GM23338 (cell line): ENCODE data around the gene FGFRL1. TPM values are rescaled to one million over a fixed set of nuclear protein-coding genes. Genes with fewer than 3 reads are reported as not detected.

Source experiments
- ATAC-seq: fragments of 200-7000 bp; cut with Tn5 transposase; 3 replicates; pipeline ENCODE4 v1.9.1; 2020
- DNase-seq: peaks from one replicate; pipeline ENCODE4 v3.0.0-alpha.2; 2015; ENCODE audit warnings: low spot score
- H2AFZ ChIP-seq: fragments of 200-600 bp; sonication (generic); 2 replicates; pipeline ENCODE4 v1.8.0; 2016; ENCODE audit warnings: antibody characterized with exemption, mild to moderate bottlenecking, moderate library complexity
- H3F3A ChIP-seq: fragments of 200-600 bp; sonication (generic); replicated peaks from 2 replicates; pipeline ENCODE4 v1.8.0; 2017; ENCODE audit warnings: antibody characterized with exemption, mixed run types, low read depth
- H3K27ac ChIP-seq: fragments of 200-600 bp; sonication (generic); 2 replicates; pipeline ENCODE4 v1.6.1; 2016; ENCODE audit warnings: low read depth
- H3K27me3 ChIP-seq: fragments of 200-600 bp; sonication (generic); 2 replicates; pipeline ENCODE4 v1.8.0; 2016; ENCODE audit warnings: mild to moderate bottlenecking, mixed run types, moderate library complexity; ENCODE audit not compliant: insufficient read depth
- H3K36me3 ChIP-seq: fragments of 200-600 bp; sonication (generic); 2 replicates; pipeline ENCODE4 v1.8.0; 2016; ENCODE audit warnings: mild to moderate bottlenecking; ENCODE audit not compliant: insufficient read depth
- H3K4me1 ChIP-seq: fragments of 200-600 bp; sonication (generic); 2 replicates; pipeline ENCODE4 v1.8.0; 2016; ENCODE audit warnings: mild to moderate bottlenecking, moderate library complexity; ENCODE audit not compliant: insufficient read depth
- H3K4me2 ChIP-seq: fragments of 200-600 bp; sonication (generic); 2 replicates; pipeline ENCODE4 v1.7.1; 2017; ENCODE audit warnings: mixed run types
- H3K4me3 ChIP-seq: fragments of 200-600 bp; sonication (generic); 2 replicates; pipeline ENCODE4 v1.6.1; 2016; ENCODE audit warnings: mixed run types
- H3K79me2 ChIP-seq: fragments of 200-600 bp; sonication (generic); replicated peaks from 2 replicates; pipeline ENCODE4 v1.8.0; 2017; ENCODE audit warnings: mild to moderate bottlenecking; ENCODE audit not compliant: insufficient read depth
- H3K9me2 ChIP-seq: fragments of 200-600 bp; sonication (generic); 2 replicates; pipeline ENCODE4 v1.8.0; 2017; ENCODE audit not compliant: insufficient read depth
- H4K20me1 ChIP-seq: fragments of 200-600 bp; sonication (generic); replicated peaks from 2 replicates; pipeline ENCODE4 v1.8.0; 2017; ENCODE audit warnings: mild to moderate bottlenecking; ENCODE audit not compliant: insufficient read depth
- H3K27ac Mint-ChIP-seq: 2 replicates; pipeline ENCODE4 v1.8.0; 2020; ENCODE audit warnings: inconsistent platforms, mild to moderate bottlenecking, moderate library complexity, mixed read lengths
- H3K27me3 Mint-ChIP-seq: 3 replicates; pipeline ENCODE4 v1.8.0; 2022; ENCODE audit warnings: low read depth, mild to moderate bottlenecking, moderate library complexity, mixed read lengths, inconsistent platforms; ENCODE audit not compliant: insufficient read depth, poor library complexity
- H3K36me3 Mint-ChIP-seq: 3 replicates; pipeline ENCODE4 v1.8.0; 2021; ENCODE audit warnings: low read depth, mild to moderate bottlenecking, inconsistent platforms, moderate library complexity, mixed read lengths
- H3K4me1 Mint-ChIP-seq: 3 replicates; pipeline ENCODE4 v1.8.0; 2020; ENCODE audit warnings: mild to moderate bottlenecking, inconsistent platforms, mixed read lengths
- H3K4me3 Mint-ChIP-seq: 3 replicates; pipeline ENCODE4 v1.8.0; 2021; ENCODE audit warnings: moderate library complexity, mild to moderate bottlenecking, inconsistent platforms, mixed read lengths
- H3K9me3 Mint-ChIP-seq: 3 replicates; pipeline ENCODE4 v1.8.0; 2020; ENCODE audit warnings: moderate library complexity, mild to moderate bottlenecking, inconsistent platforms, mixed read lengths
- CREB1 ChIP-seq: fragments of 250-450 bp; sonication (Bioruptor Pico); IDR thresholded peaks from 2 replicates; pipeline ENCODE4 v1.5.0; 2020; ENCODE audit warnings: low read depth, mild to moderate bottlenecking, moderate library complexity
- EZH2phosphoT487 ChIP-seq: fragments of 200-600 bp; sonication (generic); IDR thresholded peaks from one replicate; pipeline ENCODE4 v1.8.1; 2018; ENCODE audit warnings: antibody characterized with exemption; ENCODE audit not compliant: unreplicated experiment
- JUNB ChIP-seq: IDR thresholded peaks from one replicate; pipeline ENCODE4 v1.6.1; 2016; ENCODE audit warnings: antibody characterized with exemption; ENCODE audit not compliant: unreplicated experiment
- NANOG ChIP-seq: IDR thresholded peaks from 2 replicates; pipeline ENCODE4 v1.6.1; 2016; ENCODE audit warnings: antibody characterized with exemption, borderline replicate concordance
- POLR2AphosphoS5 ChIP-seq: IDR thresholded peaks from 2 replicates; pipeline ENCODE4 v1.6.1; 2016; ENCODE audit warnings: antibody characterized with exemption, low read depth
- STAT1 ChIP-seq: IDR thresholded peaks from one replicate; pipeline ENCODE4 v1.6.1; 2016; ENCODE audit warnings: antibody characterized with exemption; ENCODE audit not compliant: unreplicated experiment
- ZNF114 ChIP-seq: fragments of 250-450 bp; sonication (Bioruptor Pico); IDR thresholded peaks from 2 replicates; pipeline ENCODE4 v1.5.0; 2020; ENCODE audit warnings: mild to moderate bottlenecking, moderate library complexity
- ZNF331 ChIP-seq: fragments of 250-450 bp; sonication (Bioruptor Pico); IDR thresholded peaks from 2 replicates; pipeline ENCODE4 v1.5.0; 2020; ENCODE audit warnings: low read depth, mild to moderate bottlenecking, moderate library complexity
- polyA plus RNA-seq: library from polyadenylated mRNA; unstranded; fragments of >200 nt; fragmentation: Nextera tagmentation; extraction: Ambion mirVana; gene quantifications from 2 replicates; pipeline ENCODE4 v1.2.1, GENCODE V29; 2016
- total RNA-seq: library from RNA; depleted of rRNA; stranded (reverse); fragments of >200 nt; shearing (Covaris generic); gene quantifications from 2 replicates; pipeline ENCODE4 v1.2.3, GENCODE V29; 2014
- TF ChIP-seq, protein P1 (sequence below): IDR thresholded peaks from 2 replicates; pipeline ENCODE4 v1.6.1; 2016; ENCODE audit warnings: antibody characterized with exemption
- TF ChIP-seq, protein P2 (sequence below): fragments of 250-450 bp; sonication (Bioruptor Pico); IDR thresholded peaks from 2 replicates; pipeline ENCODE4 v1.5.0; 2020; ENCODE audit warnings: mild to moderate bottlenecking, moderate library complexity
- TF ChIP-seq, protein P3 (sequence below), 2 experiments: fragments of 200-600 bp in 1 of 2; sonication (generic) in 1 of 2; conservative IDR thresholded peaks; 2 replicates each; pipeline versions ENCODE4 v1.5.1 to v1.6.1; 2016 to 2017; ENCODE audit warnings: antibody characterized with exemption in 2 of 2, low read depth in 2 of 2, mild to moderate bottlenecking in 2 of 2, moderate library complexity in 1 of 2

The FGFRL1 gene
- total and polyA plus RNA-seq, 2 experiments from 2014 or later = 7.0 to 35.8 TPM

DNA sequence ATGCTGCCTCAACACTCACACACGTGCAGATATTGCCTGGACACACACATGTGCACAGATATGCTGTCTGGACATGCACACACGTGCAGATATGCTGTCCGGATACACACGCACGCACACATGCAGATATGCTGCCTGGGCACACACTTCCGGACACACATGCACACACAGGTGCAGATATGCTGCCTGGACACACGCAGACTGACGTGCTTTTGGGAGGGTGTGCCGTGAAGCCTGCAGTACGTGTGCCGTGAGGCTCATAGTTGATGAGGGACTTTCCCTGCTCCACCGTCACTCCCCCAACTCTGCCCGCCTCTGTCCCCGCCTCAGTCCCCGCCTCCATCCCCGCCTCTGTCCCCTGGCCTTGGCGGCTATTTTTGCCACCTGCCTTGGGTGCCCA, 14.7 kb downstream of the FGFRL1 start:
- Histone ChIP-seq H3K4me3 (no peak overlapping the region), H3K4me1 (no peaks in the 10 kb centered on the region), H3K4me2 (no peak overlapping the region), H2AFZ (no peak overlapping the region), H3K79me2 (no peaks in the 10 kb centered on the region), H3K27me3 (no peaks in the 10 kb centered on the region), H3F3A (no peaks in the 10 kb centered on the region), H3K36me3 (no peaks in the 10 kb centered on the region; the same call in 1 of the 2 replicates), H3K27ac (no peak overlapping the region), H3K9me2 (no peaks in the 10 kb centered on the region), H4K20me1 (no peaks in the 10 kb centered on the region; the same call in 1 of the 2 replicates)
- H3K9me3 Mint-ChIP-seq = no peaks in the 10 kb centered on the region; the same call in 2 of the 3 replicates
- ATAC-seq (peak; percentile 30), DNase-seq (no peak)
- TF ChIP-seq STAT1 (no peak), JUNB (no peak), ZNF331 (CRISPR knock-in tag) (no peak), CREB1 (CRISPR knock-in tag) (no peak), NANOG (no peak), POLR2AphosphoS5 (no peak), EZH2phosphoT487 (no peak)
- TF ChIP-seq, protein P1, sequence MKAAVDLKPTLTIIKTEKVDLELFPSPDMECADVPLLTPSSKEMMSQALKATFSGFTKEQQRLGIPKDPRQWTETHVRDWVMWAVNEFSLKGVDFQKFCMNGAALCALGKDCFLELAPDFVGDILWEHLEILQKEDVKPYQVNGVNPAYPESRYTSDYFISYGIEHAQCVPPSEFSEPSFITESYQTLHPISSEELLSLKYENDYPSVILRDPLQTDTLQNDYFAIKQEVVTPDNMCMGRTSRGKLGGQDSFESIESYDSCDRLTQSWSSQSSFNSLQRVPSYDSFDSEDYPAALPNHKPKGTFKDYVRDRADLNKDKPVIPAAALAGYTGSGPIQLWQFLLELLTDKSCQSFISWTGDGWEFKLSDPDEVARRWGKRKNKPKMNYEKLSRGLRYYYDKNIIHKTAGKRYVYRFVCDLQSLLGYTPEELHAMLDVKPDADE = no peak
- peaks cover 4% of the 10 kb centered on the region; the same call in 1 of the 3 replicates for H3K4me1 Mint-ChIP-seq
- H3K4me3 Mint-ChIP-seq = no peak overlapping the region
- peaks cover 8% of the 10 kb centered on the region for H3K27me3 Mint-ChIP-seq
- H3K36me3 Mint-ChIP-seq = peaks cover 13% of the 10 kb centered on the region
- H3K27ac Mint-ChIP-seq = no peak overlapping the region; the same call in 1 of the 2 replicates

DNA sequence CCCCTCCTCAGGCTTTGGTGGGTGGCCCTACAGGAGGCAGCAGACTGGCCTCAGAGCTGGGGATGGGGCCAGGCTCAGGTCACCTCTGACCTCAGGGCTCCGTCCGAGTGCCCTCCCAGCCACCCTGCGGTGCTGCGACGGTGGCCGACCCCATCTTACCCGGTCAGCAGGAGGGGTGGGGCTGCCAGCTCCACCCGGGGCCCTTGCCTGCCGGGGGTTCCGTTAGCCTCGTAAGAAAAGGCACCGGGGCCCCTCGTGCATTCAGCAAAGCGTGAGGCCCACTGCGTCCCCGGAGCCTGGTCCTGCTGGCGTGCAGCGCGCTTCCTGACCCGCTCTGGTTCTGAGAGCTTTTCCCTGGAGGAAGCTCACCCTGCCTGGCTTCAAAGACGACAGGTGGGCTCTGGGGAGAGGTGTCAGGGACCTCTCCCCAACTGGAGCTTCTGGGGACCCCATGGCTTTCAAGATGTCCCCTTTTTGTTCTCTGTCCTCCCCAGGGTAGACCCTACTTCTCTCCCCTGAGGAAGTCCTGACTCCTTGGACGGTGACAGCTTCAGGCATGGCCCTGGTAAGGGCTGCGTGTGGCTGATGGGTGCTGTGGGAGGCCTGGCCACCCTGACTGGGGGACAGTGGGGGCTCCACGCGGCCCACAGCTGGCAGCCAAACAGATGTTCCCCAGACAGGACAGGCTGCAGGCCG, 15.9 kb downstream of the FGFRL1 start:
- Histone ChIP-seq H3F3A (no peaks in the 10 kb centered on the region), H3K4me1 (no peaks in the 10 kb centered on the region), H3K36me3 (no peaks in the 10 kb centered on the region; the same call in 1 of the 2 replicates), H3K4me3 (no peak overlapping the region), H4K20me1 (no peaks in the 10 kb centered on the region; the same call in 1 of the 2 replicates), H3K27me3 (no peaks in the 10 kb centered on the region), H3K9me2 (no peaks in the 10 kb centered on the region), H3K79me2 (no peaks in the 10 kb centered on the region), H3K4me2 (no peak overlapping the region), H3K27ac (no peak overlapping the region), H2AFZ (no peak overlapping the region)
- no peak overlapping the region for H3K27ac Mint-ChIP-seq
- DNase-seq = no peak
- peaks cover 4% of the 10 kb centered on the region; the same call in 1 of the 3 replicates for H3K4me1 Mint-ChIP-seq
- H3K9me3 Mint-ChIP-seq = no peaks in the 10 kb centered on the region; the same call in 2 of the 3 replicates
- H3K4me3 Mint-ChIP-seq = no peak overlapping the region
- no peak for ATAC-seq
- H3K36me3 Mint-ChIP-seq = peaks cover 13% of the 10 kb centered on the region
- peaks cover 8% of the 10 kb centered on the region for H3K27me3 Mint-ChIP-seq
- no peak for TF ChIP-seq EZH2phosphoT487
- TF ChIP-seq, protein P2, sequence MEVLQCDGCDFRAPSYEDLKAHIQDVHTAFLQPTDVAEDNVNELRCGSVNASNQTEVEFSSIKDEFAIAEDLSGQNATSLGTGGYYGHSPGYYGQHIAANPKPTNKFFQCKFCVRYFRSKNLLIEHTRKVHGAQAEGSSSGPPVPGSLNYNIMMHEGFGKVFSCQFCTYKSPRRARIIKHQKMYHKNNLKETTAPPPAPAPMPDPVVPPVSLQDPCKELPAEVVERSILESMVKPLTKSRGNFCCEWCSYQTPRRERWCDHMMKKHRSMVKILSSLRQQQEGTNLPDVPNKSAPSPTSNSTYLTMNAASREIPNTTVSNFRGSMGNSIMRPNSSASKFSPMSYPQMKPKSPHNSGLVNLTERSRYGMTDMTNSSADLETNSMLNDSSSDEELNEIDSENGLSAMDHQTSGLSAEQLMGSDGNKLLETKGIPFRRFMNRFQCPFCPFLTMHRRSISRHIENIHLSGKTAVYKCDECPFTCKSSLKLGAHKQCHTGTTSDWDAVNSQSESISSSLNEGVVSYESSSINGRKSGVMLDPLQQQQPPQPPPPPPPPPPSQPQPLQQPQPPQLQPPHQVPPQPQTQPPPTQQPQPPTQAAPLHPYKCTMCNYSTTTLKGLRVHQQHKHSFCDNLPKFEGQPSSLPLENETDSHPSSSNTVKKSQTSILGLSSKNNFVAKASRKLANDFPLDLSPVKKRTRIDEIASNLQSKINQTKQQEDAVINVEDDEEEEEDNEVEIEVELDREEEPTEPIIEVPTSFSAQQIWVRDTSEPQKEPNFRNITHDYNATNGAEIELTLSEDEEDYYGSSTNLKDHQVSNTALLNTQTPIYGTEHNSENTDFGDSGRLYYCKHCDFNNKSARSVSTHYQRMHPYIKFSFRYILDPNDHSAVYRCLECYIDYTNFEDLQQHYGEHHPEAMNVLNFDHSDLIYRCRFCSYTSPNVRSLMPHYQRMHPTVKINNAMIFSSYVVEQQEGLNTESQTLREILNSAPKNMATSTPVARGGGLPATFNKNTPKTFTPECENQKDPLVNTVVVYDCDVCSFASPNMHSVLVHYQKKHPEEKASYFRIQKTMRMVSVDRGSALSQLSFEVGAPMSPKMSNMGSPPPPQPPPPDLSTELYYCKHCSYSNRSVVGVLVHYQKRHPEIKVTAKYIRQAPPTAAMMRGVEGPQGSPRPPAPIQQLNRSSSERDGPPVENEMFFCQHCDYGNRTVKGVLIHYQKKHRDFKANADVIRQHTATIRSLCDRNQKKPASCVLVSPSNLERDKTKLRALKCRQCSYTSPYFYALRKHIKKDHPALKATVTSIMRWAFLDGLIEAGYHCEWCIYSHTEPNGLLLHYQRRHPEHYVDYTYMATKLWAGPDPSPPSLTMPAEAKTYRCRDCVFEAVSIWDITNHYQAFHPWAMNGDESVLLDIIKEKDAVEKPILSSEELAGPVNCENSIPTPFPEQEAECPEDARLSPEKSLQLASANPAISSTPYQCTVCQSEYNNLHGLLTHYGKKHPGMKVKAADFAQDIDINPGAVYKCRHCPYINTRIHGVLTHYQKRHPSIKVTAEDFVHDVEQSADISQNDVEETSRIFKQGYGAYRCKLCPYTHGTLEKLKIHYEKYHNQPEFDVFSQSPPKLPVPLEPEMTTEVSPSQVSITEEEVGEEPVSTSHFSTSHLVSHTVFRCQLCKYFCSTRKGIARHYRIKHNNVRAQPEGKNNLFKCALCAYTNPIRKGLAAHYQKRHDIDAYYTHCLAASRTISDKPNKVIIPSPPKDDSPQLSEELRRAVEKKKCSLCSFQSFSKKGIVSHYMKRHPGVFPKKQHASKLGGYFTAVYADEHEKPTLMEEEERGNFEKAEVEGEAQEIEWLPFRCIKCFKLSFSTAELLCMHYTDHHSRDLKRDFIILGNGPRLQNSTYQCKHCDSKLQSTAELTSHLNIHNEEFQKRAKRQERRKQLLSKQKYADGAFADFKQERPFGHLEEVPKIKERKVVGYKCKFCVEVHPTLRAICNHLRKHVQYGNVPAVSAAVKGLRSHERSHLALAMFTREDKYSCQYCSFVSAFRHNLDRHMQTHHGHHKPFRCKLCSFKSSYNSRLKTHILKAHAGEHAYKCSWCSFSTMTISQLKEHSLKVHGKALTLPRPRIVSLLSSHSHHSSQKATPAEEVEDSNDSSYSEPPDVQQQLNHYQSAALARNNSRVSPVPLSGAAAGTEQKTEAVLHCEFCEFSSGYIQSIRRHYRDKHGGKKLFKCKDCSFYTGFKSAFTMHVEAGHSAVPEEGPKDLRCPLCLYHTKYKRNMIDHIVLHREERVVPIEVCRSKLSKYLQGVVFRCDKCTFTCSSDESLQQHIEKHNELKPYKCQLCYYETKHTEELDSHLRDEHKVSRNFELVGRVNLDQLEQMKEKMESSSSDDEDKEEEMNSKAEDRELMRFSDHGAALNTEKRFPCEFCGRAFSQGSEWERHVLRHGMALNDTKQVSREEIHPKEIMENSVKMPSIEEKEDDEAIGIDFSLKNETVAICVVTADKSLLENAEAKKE (CRISPR knock-in tag) = no peak
- no peak for TF ChIP-seq ZNF114 (CRISPR knock-in tag)
- TF ChIP-seq, protein P3, sequence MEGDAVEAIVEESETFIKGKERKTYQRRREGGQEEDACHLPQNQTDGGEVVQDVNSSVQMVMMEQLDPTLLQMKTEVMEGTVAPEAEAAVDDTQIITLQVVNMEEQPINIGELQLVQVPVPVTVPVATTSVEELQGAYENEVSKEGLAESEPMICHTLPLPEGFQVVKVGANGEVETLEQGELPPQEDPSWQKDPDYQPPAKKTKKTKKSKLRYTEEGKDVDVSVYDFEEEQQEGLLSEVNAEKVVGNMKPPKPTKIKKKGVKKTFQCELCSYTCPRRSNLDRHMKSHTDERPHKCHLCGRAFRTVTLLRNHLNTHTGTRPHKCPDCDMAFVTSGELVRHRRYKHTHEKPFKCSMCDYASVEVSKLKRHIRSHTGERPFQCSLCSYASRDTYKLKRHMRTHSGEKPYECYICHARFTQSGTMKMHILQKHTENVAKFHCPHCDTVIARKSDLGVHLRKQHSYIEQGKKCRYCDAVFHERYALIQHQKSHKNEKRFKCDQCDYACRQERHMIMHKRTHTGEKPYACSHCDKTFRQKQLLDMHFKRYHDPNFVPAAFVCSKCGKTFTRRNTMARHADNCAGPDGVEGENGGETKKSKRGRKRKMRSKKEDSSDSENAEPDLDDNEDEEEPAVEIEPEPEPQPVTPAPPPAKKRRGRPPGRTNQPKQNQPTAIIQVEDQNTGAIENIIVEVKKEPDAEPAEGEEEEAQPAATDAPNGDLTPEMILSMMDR (conservative IDR thresholded peaks at IDR 0.05; ENCODE audit: low read depth in 2 of 2) = no peak
